K562 (cell line): Measurements from ENCODE around the gene CNTFR.

Experiments
- CHCHD3 ChIP-seq: fragments of 250-450 bp; sonication (Bioruptor Pico); IDR thresholded peaks from 2 replicates; pipeline ENCODE4 v2.1.2; 2022; ENCODE audit warnings: mild to moderate bottlenecking
- EWSR1 ChIP-seq: fragments of 450-650 bp; IDR thresholded peaks from 2 replicates; pipeline ENCODE4 v1.6.1; 2018; ENCODE audit warnings: borderline replicate concordance, mild to moderate bottlenecking, low read depth, moderate library complexity; ENCODE audit not compliant: partially characterized antibody
- JUNB ChIP-seq: fragments of 450-650 bp; formaldehyde crosslinking; conservative IDR thresholded peaks from 2 replicates; pipeline ENCODE4 v1.4.0; 2020; ENCODE audit warnings: mild to moderate bottlenecking
- MAX ChIP-seq: sonication (generic); formaldehyde crosslinking; IDR thresholded peaks from 2 replicates; pipeline ENCODE4 v1.9.0; 2022; ENCODE audit warnings: mild to moderate bottlenecking, missing genetic modification reagents
- PML ChIP-seq: IDR thresholded peaks from 2 replicates; pipeline ENCODE4 v1.6.1; 2012; ENCODE audit warnings: low read length, inconsistent platforms
- ZBTB7A ChIP-seq: IDR thresholded peaks from 2 replicates; pipeline ENCODE4 v1.6.1; 2011; ENCODE audit warnings: low read depth, mild to moderate bottlenecking, low read length, moderate library complexity, borderline replicate concordance; ENCODE audit not compliant: control insufficient read depth

- TF ChIP-seq ZBTB7A (no peak), JUNB (CRISPR knock-in tag) (no peak), MAX (no peak), EWSR1 (no peak), CHCHD3 (CRISPR knock-in tag) (no peak), PML (no peak)
Observed at GRCh38 chr9:34623374-34624235, 34.1 kb upstream of the CNTFR start.
